ENCODE results near the gene IFT20.

The IFT20 gene

GRCh38 chr17:28335201-28335958, at the start of gene IFT20, which contains the start of gene TNFAIP1:
Gene IFT20 (minus strand): TSS chr17:28335472. CDS start chr17:28331985, 3,487 bp downstream.
Gene TNFAIP1 (plus strand): TSS chr17:28335761. CDS start chr17:28339522, 3,761 bp downstream.
- DNase-seq (ENCODE audit: low read depth), result peak; percentile 100

- DNase-seq (ENCODE audit: low read depth), result no peak
Measured at GRCh38 chr17:28385037-28385400, 49.7 kb upstream of the IFT20 start.

- no peak for DNase-seq (ENCODE audit: low read depth)
Measured at GRCh38 chr17:28384281-28385036, 49.2 kb upstream of the IFT20 start.

- no peak for DNase-seq (ENCODE audit: low read depth)
Measured at GRCh38 chr17:28381141-28381825, 46.0 kb upstream of the IFT20 start.

DNA sequence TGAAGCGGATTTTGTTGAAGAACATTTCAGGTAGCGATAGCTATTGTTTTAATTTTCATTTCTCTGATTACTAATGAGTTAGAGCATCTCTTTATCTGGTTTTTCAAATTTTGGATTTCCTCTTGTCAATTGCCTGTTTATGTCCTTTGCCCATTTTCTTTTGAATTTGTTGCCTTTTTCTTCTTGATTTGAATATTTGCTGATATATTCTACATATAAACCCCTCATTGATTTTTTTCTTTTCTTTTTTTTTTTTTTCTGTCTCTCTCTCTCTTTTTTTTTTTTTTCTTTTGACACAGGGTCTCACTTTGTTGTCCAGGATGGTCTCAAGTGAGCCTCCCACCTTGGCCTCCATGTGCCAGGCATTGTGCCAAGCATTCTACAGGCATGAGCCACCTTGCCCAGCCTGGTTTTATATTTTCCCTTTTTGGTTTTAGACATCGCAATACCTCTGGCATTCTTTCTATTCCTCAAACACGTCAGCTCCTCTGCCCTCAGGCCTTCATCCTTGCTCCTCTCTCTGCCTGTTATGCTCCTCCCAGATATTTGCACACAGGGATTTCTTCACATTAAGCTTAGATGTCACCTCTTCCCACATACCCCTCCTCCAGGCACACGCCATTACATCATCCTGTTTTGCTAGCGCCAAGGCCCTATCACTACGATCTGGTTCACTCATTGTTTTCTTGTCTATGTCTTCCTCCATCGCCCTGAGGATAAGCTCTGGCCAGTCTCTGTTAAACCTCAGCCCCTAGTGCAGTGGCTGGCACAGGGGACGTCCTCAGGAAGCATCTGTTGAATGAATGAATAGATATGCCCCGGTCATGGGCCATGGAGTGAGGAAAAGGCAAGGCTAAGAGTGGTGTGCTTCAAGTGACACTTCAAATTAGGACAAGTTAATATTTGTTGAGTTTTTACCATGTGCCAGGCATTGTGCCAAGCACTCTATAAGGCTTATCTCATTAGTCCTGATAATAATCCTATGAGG, 44.8 kb upstream of the IFT20 start:
- peak; percentile 28 for DNase-seq (ENCODE audit: low read depth)

- no peak for DNase-seq (ENCODE audit: low read depth)
Measured at GRCh38 chr17:28372945-28373274, 37.6 kb upstream of the IFT20 start.

GRCh38 chr17:28372203-28372944, 37.1 kb upstream of the IFT20 start:
- DNase-seq (ENCODE audit: low read depth), result no peak

DNA sequence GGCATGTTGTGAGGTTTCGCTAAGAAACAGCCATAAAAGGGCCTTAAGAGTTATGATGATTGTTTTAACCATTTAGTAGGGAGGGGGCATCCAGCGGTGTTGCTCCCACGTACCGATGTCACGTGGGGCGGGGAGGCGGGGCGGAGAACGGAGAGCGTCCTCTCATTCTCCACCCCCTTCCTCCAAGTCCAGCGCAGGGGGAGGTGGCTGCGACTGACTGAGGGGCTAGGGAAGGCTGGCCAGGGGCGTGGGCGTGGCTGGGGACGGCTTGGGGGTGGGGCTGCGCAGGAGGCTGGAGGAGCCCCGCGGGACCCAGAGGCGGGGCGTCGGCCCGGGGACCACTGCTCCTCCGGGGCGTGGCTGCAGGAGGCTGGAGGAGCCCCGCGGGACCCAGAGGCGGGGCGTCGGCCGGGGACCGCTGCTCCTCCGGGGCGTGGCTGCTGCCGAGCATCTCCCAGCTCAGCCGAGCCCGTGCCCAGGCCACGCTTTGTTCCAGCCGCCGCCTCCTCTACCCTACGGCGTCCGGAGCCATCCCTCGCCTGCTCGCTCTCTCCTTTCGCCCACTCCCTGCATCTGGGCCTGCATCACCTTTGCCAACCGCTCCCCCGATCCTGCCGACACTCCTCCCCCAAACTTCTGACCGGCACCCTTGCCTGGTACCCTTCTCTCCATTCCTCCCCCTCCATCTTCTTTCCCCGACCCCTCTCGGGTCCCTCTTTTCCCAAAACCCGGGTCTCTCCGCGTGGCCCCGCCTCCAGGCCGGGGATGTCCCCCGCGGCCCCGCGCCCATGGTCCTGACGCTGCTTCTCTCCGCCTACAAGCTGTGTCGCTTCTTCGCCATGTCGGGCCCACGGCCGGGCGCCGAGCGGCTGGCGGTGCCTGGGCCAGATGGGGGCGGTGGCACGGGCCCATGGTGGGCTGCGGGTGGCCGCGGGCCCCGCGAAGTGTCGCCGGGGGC, 36.3 kb upstream of the IFT20 start, which contains the start of gene SARM1:
SARM1 (plus strand) TSS at position 450 of the 958 bp plus-strand sequence; CDS start at position 789, 339 bp downstream.
- DNase-seq (ENCODE audit: low read depth), result peak; percentile 45

- DNase-seq (ENCODE audit: low read depth), result no peak
Measured at GRCh38 chr17:28370744-28371103, 35.5 kb upstream of the IFT20 start.

GRCh38 chr17:28370035-28370743, 34.9 kb upstream of the IFT20 start, which contains the start of gene VTN:
Gene VTN (minus strand): TSS chr17:28370307. CDS start chr17:28370203, 104 bp downstream.
- no peak for DNase-seq (ENCODE audit: low read depth)

- no peak for DNase-seq (ENCODE audit: low read depth)
Measured at GRCh38 chr17:28369684-28370034, 34.4 kb upstream of the IFT20 start.

- DNase-seq (ENCODE audit: low read depth), result no peak
Measured at GRCh38 chr17:28368915-28369683, 33.8 kb upstream of the IFT20 start.

- no peak for DNase-seq (ENCODE audit: low read depth)
Measured at GRCh38 chr17:28368306-28368831, 33.1 kb upstream of the IFT20 start.

DNA sequence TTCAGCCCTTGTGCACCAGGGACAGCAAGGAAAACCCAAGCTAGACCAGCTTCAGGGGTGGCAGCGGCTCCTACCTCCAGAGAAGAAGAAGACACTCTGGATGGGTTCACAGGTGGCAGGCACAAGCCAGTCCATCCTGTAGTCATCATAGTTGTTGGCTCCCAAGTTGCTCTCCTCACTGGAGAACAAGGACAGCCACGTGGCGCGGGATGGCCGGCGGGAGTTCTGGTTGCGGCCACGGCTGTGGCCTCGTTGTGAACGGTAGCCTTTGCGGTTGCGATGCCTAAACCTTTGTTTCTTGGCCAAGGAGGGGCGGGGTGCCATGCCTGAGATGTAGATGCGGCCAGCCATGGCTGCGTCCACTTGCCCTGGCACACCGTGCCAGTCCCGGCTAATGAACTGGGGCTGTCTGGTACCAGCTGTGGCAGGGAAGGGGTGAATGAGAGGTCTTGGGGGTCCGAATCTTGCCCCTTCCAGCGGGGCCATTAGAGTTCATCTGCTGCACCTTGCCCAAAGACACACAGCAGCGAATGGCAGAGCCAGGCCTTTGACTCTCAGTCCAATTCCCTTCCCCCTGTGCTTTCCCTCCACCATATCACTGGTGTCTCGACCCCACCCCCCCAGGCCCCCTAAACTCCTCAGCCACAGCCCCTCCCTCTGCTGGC, 32.5 kb upstream of the IFT20 start:
- DNase-seq (ENCODE audit: low read depth), result no peak

DNA sequence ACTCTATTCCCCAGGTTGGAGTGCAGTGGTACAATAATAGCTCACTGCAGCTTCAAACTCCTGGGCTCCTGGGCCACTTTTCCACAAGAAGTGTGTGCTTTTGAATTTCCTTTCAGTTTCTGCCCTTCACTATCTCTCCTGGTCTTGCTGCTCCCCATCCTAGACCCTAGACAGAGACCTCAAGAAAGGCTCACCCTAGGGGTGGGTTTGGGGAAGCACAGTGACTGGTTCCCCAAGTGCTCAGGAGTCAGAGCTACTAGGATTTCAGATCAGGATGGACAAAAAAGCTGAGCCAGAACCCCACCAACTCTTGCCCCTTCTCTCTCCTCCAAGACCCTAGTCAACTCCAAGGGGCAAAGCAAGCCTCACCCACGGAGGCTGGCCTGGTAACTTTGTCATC, 31.3 kb upstream of the IFT20 start:
- DNase-seq (ENCODE audit: low read depth), result no peak

GRCh38 chr17:28365487-28365886, 30.2 kb upstream of the IFT20 start:
- DNase-seq (ENCODE audit: low read depth), result no peak

GRCh38 chr17:28364665-28365363, 29.5 kb upstream of the IFT20 start, which contains the start of gene SEBOX:
Gene SEBOX (minus strand): TSS chr17:28365199. CDS start chr17:28365151, 48 bp downstream.
- no peak for DNase-seq (ENCODE audit: low read depth)

All from non-pigmented ciliary epithelial cell (primary cell).